SU-DHL-6 (cell line): ENCODE results near the gene LITAFD.

Source experiments
- H2AFZ ChIP-seq: fragments of 200-600 bp; sonication (generic); 2 replicates; pipeline ENCODE4 v1.6.1; 2014; ENCODE audit warnings: low read depth, mild to moderate bottlenecking, moderate library complexity, mixed read lengths, antibody characterized with exemption, low read length; ENCODE audit not compliant: severe bottlenecking
- H3F3A ChIP-seq: fragments of 200-600 bp; shearing (Covaris generic); 2 replicates; pipeline ENCODE4 v1.6.0; 2016; ENCODE audit warnings: antibody characterized with exemption, mild to moderate bottlenecking; ENCODE audit not compliant: insufficient read depth
- H3K27ac ChIP-seq: fragments of 200-600 bp; sonication (generic); 2 replicates; pipeline ENCODE4 v1.5.1; 2016; ENCODE audit warnings: low read depth, mild to moderate bottlenecking, low read length, moderate library complexity, mixed read lengths
- H3K27me3 ChIP-seq: fragments of 200-600 bp; sonication (generic), shearing (Covaris generic); 2 replicates; pipeline ENCODE4 v1.6.0; 2014; ENCODE audit warnings: mild to moderate bottlenecking, low read length
- H3K36me3 ChIP-seq: fragments of 200-600 bp; sonication (generic); 2 replicates; pipeline ENCODE4 v1.6.1; 2014; ENCODE audit warnings: mild to moderate bottlenecking, low read length, mixed read lengths
- H3K4me2 ChIP-seq: fragments of 300-600, 200-600 bp; shearing (Covaris generic), sonication (generic); 2 replicates; pipeline ENCODE4 v1.6.0; 2014; ENCODE audit warnings: low read length, low read depth, mild to moderate bottlenecking; ENCODE audit not compliant: poor library complexity, severe bottlenecking
- H3K4me3 ChIP-seq: fragments of 200-600 bp; sonication (generic); 2 replicates; pipeline ENCODE4 v1.5.1; 2014; ENCODE audit warnings: antibody characterized with exemption, low read length, mild to moderate bottlenecking, mixed read lengths; ENCODE audit not compliant: insufficient read depth, poor library complexity, severe bottlenecking
- H3K79me2 ChIP-seq: fragments of 200-600 bp; sonication (generic); 2 replicates; pipeline ENCODE4 v1.6.1; 2014; ENCODE audit warnings: mild to moderate bottlenecking, low read length, moderate library complexity; ENCODE audit not compliant: insufficient read depth
- H3K9ac ChIP-seq: fragments of 200-600 bp; sonication (generic); 2 replicates; pipeline ENCODE4 v1.7.0; 2014; ENCODE audit warnings: mild to moderate bottlenecking, low read length
- H3K9me2 ChIP-seq: fragments of 200-600 bp; sonication (generic); replicated peaks from 2 replicates; pipeline ENCODE4 v1.6.1; 2014; ENCODE audit warnings: low read length; ENCODE audit not compliant: insufficient read depth
- H3K9me3 ChIP-seq: fragments of 200-600 bp; sonication (generic); 2 replicates; pipeline ENCODE4 v1.6.1; 2014; ENCODE audit warnings: low read length, mixed read lengths; ENCODE audit not compliant: insufficient read depth
- H4K20me1 ChIP-seq: fragments of 200-600 bp; sonication (generic); 2 replicates; pipeline ENCODE4 v1.6.1; 2014; ENCODE audit warnings: low read depth, mild to moderate bottlenecking, antibody characterized with exemption, low read length, moderate library complexity, mixed read lengths
- CTCF ChIP-seq: fragments of 200-600 bp; sonication (generic); IDR thresholded peaks from one replicate; pipeline ENCODE4 v1.5.1; 2017; ENCODE audit warnings: antibody characterized with exemption, mild to moderate bottlenecking, low read length, moderate library complexity; ENCODE audit not compliant: insufficient read depth, poor library complexity, severe bottlenecking
- EZH2phosphoT487 ChIP-seq: fragments of 200-600 bp; sonication (generic), shearing (Covaris generic); conservative IDR thresholded peaks from 2 replicates; pipeline ENCODE4 v1.6.1; 2018; ENCODE audit warnings: mild to moderate bottlenecking, antibody characterized with exemption, low read length, moderate library complexity, mixed read lengths

Gene LITAFD

GRCh38 chr16:8898660-8899318, 16.6 kb downstream of the LITAFD start:
- H3K9me3 ChIP-seq, result no peaks in the 10 kb centered on the region
- no peak overlapping the region for H3K9ac ChIP-seq
- no peaks in the 10 kb centered on the region for H3K9me2 ChIP-seq
- H3F3A ChIP-seq, result peaks cover 2% of the 10 kb centered on the region; the same call in 1 of the 2 replicates
- H2AFZ ChIP-seq, result no peak overlapping the region
- H4K20me1 ChIP-seq, result no peaks in the 10 kb centered on the region
- no peaks in the 10 kb centered on the region for H3K27me3 ChIP-seq
- peaks cover 64% of the 10 kb centered on the region for H3K36me3 ChIP-seq
- no peak for TF ChIP-seq EZH2phosphoT487
- TF ChIP-seq CTCF, result no peak
- H3K4me2 ChIP-seq, result no peak overlapping the region
- H3K4me3 ChIP-seq, result no peak overlapping the region
- no peak overlapping the region for H3K27ac ChIP-seq
- no peaks in the 10 kb centered on the region for H3K79me2 ChIP-seq

- Histone ChIP-seq H3K4me2 (no peak overlapping the region), H3K9me3 (no peaks in the 10 kb centered on the region), H3K27ac (no peak overlapping the region), H2AFZ (no peak overlapping the region), H3K9me2 (no peaks in the 10 kb centered on the region), H3F3A (no peaks in the 10 kb centered on the region), H3K4me3 (no peak overlapping the region), H3K79me2 (no peaks in the 10 kb centered on the region), H3K27me3 (no peaks in the 10 kb centered on the region), H4K20me1 (no peaks in the 10 kb centered on the region), H3K36me3 (peaks cover 60% of the 10 kb centered on the region), H3K9ac (no peak overlapping the region)
- no peak for TF ChIP-seq CTCF
- TF ChIP-seq EZH2phosphoT487, result no peak
Observed at GRCh38 chr16:8899709-8900317, 17.7 kb downstream of the LITAFD start.

GRCh38 chr16:8900343-8900742, 18.2 kb downstream of the LITAFD start:
- Histone ChIP-seq H3K36me3 (peaks cover 55% of the 10 kb centered on the region), H3K4me3 (no peak overlapping the region)

More at GRCh38 chr16:8900343-8900742, 18.2 kb downstream of the LITAFD start:
- Histone ChIP-seq H4K20me1 (no peaks in the 10 kb centered on the region), H3K4me2 (no peak overlapping the region), H3K27me3 (no peaks in the 10 kb centered on the region), H3K9ac (no peak overlapping the region), H2AFZ (no peak overlapping the region), H3K9me3 (no peaks in the 10 kb centered on the region), H3F3A (no peaks in the 10 kb centered on the region), H3K79me2 (no peaks in the 10 kb centered on the region), H3K9me2 (no peaks in the 10 kb centered on the region), H3K27ac (no peak overlapping the region)
- TF ChIP-seq EZH2phosphoT487 (no peak), CTCF (no peak)
